CD4-positive, alpha-beta T cell (primary cell): Measurements from ENCODE around the gene ANKRD44. TPM values are rescaled to one million over a fixed set of nuclear protein-coding genes. Genes with fewer than 3 reads are reported as not detected.

Source experiments
- ATAC-seq: fragments of 200-7000 bp; cut with Tn5 transposase; one replicate; pipeline ENCODE4 v1.10.0; 2022; ENCODE audit warnings: mild to moderate bottlenecking; ENCODE audit not compliant: poor library complexity
- CTCF ChIA-PET: fragments of 350-600 bp; sonication (Branson Sonifier 250); formaldehyde crosslinking; loops from one replicate; lab custom pipeline; 2021; ENCODE audit warnings: antibody characterized with exemption, inconsistent platforms; lab: Charles Lee
- POLR2A ChIA-PET: fragments of 350-600 bp; sonication (Branson Sonifier 250); formaldehyde crosslinking; loops from one replicate; lab custom pipeline; 2021; ENCODE audit warnings: antibody characterized with exemption, inconsistent platforms; lab: Charles Lee
- DNase-seq, 14 experiments: peaks; one replicate each; pipeline ENCODE4 v3.0.0-alpha.2; 2013 to 2020; ENCODE audit warnings: mixed read lengths in 2 of 14
- H3K27ac ChIP-seq, 2 donors: one replicate each; pipeline versions ENCODE4 v1.5.1 to v1.7.0; 2013; ENCODE audit warnings: low read length in 2 of 2, low read depth in 1 of 2, mild to moderate bottlenecking in 1 of 2
- H3K27me3 ChIP-seq, 2 experiments: 1 replicate in 1 of 2; 2 replicates in 1 of 2; pipeline versions ENCODE4 v1.6.1 to v1.7.0; 2013; ENCODE audit warnings: low read length in 2 of 2, control low read depth in 1 of 2, mild to moderate bottlenecking in 1 of 2, moderate library complexity in 1 of 2; ENCODE audit not compliant: insufficient read depth in 2 of 2, control insufficient read depth in 1 of 2
- H3K36me3 ChIP-seq: one replicate; pipeline ENCODE4 v1.6.1; 2013; ENCODE audit warnings: low read length, control low read depth; ENCODE audit not compliant: insufficient read depth
- H3K4me1 ChIP-seq: one replicate; pipeline ENCODE4 v1.6.1; 2013; ENCODE audit warnings: low read length, control low read depth; ENCODE audit not compliant: insufficient read depth
- H3K4me3 ChIP-seq: one replicate; pipeline ENCODE4 v1.5.1; 2013; ENCODE audit warnings: mild to moderate bottlenecking, low read length, moderate library complexity
- H3K9me3 ChIP-seq, 2 experiments: 1 replicate in 1 of 2; 2 replicates in 1 of 2; pipeline versions ENCODE4 v1.6.1 to v1.7.0; 2013; ENCODE audit warnings: low read length in 2 of 2, mild to moderate bottlenecking in 2 of 2, control low read depth in 1 of 2, moderate library complexity in 1 of 2; ENCODE audit not compliant: control insufficient read depth in 1 of 2, insufficient read depth in 1 of 2
- H3K27ac Mint-ChIP-seq: one replicate; pipeline ENCODE4 v1.8.0; 2020; ENCODE audit warnings: mixed read lengths
- H3K27me3 Mint-ChIP-seq: one replicate; pipeline ENCODE4 v1.8.0; 2021; ENCODE audit warnings: mixed read lengths
- H3K36me3 Mint-ChIP-seq: one replicate; pipeline ENCODE4 v1.8.0; 2021; ENCODE audit warnings: low read depth, mixed read lengths
- H3K4me1 Mint-ChIP-seq: one replicate; pipeline ENCODE4 v1.8.0; 2021; ENCODE audit warnings: low read depth, mixed read lengths
- H3K4me3 Mint-ChIP-seq: one replicate; pipeline ENCODE4 v1.8.0; 2020; ENCODE audit warnings: mild to moderate bottlenecking, mixed read lengths
- H3K9me3 Mint-ChIP-seq: one replicate; pipeline ENCODE4 v1.8.0; 2020; ENCODE audit warnings: mixed read lengths
- intact Hi-C, 2 experiments: fragments of 100-400 bp; cut with DNase I in 1 of 2; cut with micrococcal nuclease in 1 of 2; formaldehyde crosslinking; loops; one replicate each; pipeline versions ENCODE4 v1.15.1 to v1.9.0; 2023 to 2025; cut with DNase I, micrococcal nuclease
- total RNA-seq, 174 experiments: library from RNA in 2 of 174; stranded (reverse) in 2 of 174; gene quantifications; one replicate each; pipeline ENCODE4 v1.2.3 and lab custom pipeline; 2021 to 2026
- TF ChIP-seq, protein P1 (sequence below): fragments of 200-600 bp; IDR thresholded peaks from one replicate; pipeline ENCODE4 v1.8.0; 2022; ENCODE audit warnings: antibody characterized with exemption, mild to moderate bottlenecking

ANKRD44 gene
- total RNA-seq, 2 experiments from 2014 or later = 170 to 186 TPM

DNA sequence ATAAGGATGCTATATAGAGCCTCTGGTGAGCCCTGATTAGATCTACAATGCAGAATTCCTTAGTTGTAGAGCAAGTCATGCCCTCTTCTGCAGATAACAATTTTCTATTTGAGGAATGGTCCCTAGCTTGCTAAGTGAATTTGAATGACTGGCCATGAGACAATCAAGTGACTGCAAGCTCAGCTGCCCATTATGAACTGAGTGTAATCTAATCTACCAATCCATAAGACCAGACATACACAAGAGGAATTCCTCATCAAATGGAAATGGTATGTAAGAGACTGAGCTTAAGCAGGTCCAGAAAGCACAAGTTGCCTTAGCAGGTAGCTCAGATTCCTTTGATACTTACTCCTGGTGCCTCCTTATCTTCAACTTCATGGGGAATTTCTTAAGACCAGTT, 4.8 kb upstream of the ANKRD44 start:
- Mint-ChIP-seq H3K4me1 (peaks cover 46% of the 10 kb centered on the region), H3K27ac (no peak overlapping the region), H3K36me3 (peaks cover 5% of the 10 kb centered on the region), H3K4me3 (no peak overlapping the region), H3K27me3 (no peaks in the 10 kb centered on the region), H3K9me3 (no peaks in the 10 kb centered on the region)
- POLR2A ChIA-PET = interaction anchor here (1.8 kb wide), 1 partner anchor 117 kb away, joined by 7 read pairs; no protein-coding TSS in a partner anchor
- ATAC-seq (no peak), DNase-seq (no peak)
- Histone ChIP-seq H3K4me3 (no peak overlapping the region), H3K27me3 (no peaks in the 10 kb centered on the region), H3K4me1 (peaks cover 27% of the 10 kb centered on the region), H3K27ac (no peak overlapping the region), H3K36me3 (no peaks in the 10 kb centered on the region), H3K9me3 (no peaks in the 10 kb centered on the region)
- intact Hi-C loops = no loop called here
- TF ChIP-seq, protein P1, sequence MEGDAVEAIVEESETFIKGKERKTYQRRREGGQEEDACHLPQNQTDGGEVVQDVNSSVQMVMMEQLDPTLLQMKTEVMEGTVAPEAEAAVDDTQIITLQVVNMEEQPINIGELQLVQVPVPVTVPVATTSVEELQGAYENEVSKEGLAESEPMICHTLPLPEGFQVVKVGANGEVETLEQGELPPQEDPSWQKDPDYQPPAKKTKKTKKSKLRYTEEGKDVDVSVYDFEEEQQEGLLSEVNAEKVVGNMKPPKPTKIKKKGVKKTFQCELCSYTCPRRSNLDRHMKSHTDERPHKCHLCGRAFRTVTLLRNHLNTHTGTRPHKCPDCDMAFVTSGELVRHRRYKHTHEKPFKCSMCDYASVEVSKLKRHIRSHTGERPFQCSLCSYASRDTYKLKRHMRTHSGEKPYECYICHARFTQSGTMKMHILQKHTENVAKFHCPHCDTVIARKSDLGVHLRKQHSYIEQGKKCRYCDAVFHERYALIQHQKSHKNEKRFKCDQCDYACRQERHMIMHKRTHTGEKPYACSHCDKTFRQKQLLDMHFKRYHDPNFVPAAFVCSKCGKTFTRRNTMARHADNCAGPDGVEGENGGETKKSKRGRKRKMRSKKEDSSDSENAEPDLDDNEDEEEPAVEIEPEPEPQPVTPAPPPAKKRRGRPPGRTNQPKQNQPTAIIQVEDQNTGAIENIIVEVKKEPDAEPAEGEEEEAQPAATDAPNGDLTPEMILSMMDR = no peak
- CTCF ChIA-PET = interaction anchor here (0.8 kb wide), 1 partner anchor 124 kb away, joined by 3 read pairs; no protein-coding TSS in a partner anchor

DNA sequence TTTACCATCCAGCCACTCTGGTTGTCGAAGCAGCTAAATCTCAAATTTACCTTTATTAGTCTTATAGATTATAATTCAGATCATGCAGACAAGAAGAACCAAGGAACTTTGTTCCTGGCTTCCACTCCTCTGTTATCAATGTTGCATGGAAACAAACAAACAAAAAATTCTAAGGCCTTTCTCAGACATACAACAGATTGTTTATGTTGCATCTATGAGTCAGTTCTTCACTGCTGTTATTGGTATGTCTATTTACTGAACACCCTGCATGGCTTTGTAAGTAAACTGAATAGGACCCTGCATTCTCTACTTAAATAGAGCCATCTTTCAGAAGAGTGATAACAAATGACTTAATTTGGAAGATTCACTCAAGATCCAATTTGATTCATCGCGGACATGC, 1.6 kb upstream of the ANKRD44 start:
- no peaks in the 10 kb centered on the region for H3K36me3 ChIP-seq
- peak overlapping the region in 1 of 2 donors; percentile 86 for H3K27ac ChIP-seq
- H3K36me3 Mint-ChIP-seq = peaks cover 30% of the 10 kb centered on the region
- peak overlapping the region; percentile 86 for H3K4me3 Mint-ChIP-seq
- peaks cover 33% of the 10 kb centered on the region for H3K4me1 ChIP-seq
- no peaks in the 10 kb centered on the region for H3K27me3 ChIP-seq
- H3K9me3 Mint-ChIP-seq = no peaks in the 10 kb centered on the region
- intact Hi-C loops = loop anchor here in 1 of 2 experiments (5.0 kb wide), 1 partner anchor 45 kb away; no protein-coding TSS in a partner anchor
- peaks cover 56% of the 10 kb centered on the region for H3K4me1 Mint-ChIP-seq
- H3K4me3 ChIP-seq = no peak overlapping the region
- TF ChIP-seq, protein P1 = no peak
- no peak for ATAC-seq
- H3K27me3 Mint-ChIP-seq = no peaks in the 10 kb centered on the region
- ChIA-PET CTCF (interaction anchor here (1.4 to 8.1 kb wide), 2 partner anchors 15 to 121 kb away, joined by 5 to 69 read pairs; no protein-coding TSS in a partner anchor), POLR2A (interaction anchor here (0.8 to 20.5 kb wide), 9 partner anchors 15 to 171 kb away, joined by 3 to 754 read pairs (median 58); no protein-coding TSS in a partner anchor)
- peak overlapping the region; percentile 95 for H3K27ac Mint-ChIP-seq
- no peaks in the 10 kb centered on the region for H3K9me3 ChIP-seq
- no peak for DNase-seq

DNA sequence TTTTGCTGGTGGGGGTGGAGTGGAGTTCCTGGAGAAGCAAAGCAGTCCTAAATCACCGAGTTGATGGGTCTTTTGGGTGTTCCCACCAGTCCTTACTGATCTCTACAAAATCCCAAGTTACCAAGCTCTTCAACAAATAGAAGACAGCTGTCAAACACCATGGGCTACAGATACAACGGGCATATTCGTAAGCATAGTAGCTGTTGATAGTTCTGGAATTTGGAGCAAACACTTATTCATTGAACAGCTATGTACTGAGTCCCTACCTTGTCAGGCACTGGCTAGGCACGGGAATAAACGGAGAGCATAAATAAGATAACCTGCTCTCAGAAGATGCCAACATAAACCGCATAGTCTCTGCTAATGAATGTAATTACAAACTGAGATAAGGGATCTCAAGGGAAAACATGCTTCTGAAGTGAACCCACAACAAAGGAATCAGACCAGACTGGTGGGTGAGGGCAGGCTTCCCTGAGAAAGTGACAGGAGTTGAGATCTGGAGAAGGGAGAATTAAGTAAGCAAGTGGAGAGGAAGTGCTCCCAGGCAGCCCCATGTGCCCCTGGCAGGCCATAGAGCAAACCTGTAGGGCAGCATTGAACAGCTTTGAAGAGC, 947 bp upstream of the ANKRD44 start:
- peak in 2 of 14 experiments; percentile 32 to 52 for DNase-seq
- no peaks in the 10 kb centered on the region for H3K9me3 Mint-ChIP-seq
- no peaks in the 10 kb centered on the region for H3K9me3 ChIP-seq
- peak overlapping the region; percentile 81 to 86 for H3K27ac ChIP-seq
- H3K27ac Mint-ChIP-seq = peak overlapping the region; percentile 95
- peaks cover 34% of the 10 kb centered on the region for H3K36me3 Mint-ChIP-seq
- CTCF ChIA-PET = interaction anchor here (0.7 to 8.1 kb wide), 17 partner anchors 9 to 201 kb away, joined by 3 to 69 read pairs (median 4); no protein-coding TSS in a partner anchor
- H3K27me3 Mint-ChIP-seq = no peaks in the 10 kb centered on the region
- intact Hi-C loops = loop anchor here (1.0 to 5.0 kb wide), 7 partner anchors 45 to 199 kb away; no protein-coding TSS in a partner anchor
- no peaks in the 10 kb centered on the region for H3K36me3 ChIP-seq
- TF ChIP-seq, protein P1 = no peak
- no peaks in the 10 kb centered on the region for H3K27me3 ChIP-seq
- peak overlapping the region; percentile 94 for H3K4me3 ChIP-seq
- peak overlapping the region; percentile 86 for H3K4me3 Mint-ChIP-seq
- no peak for ATAC-seq
- POLR2A ChIA-PET = interaction anchor here (0.8 to 20.5 kb wide), 14 partner anchors 11 to 198 kb away, joined by 3 to 754 read pairs (median 6); no protein-coding TSS in a partner anchor
- H3K4me1 Mint-ChIP-seq = peaks cover 59% of the 10 kb centered on the region
- peaks cover 38% of the 10 kb centered on the region for H3K4me1 ChIP-seq
